GM12873 (cell line): ENCODE measurements around the gene APOC4.

ENCODE experiments used
- CTCF ChIP-seq: IDR thresholded peaks from 2 replicates; pipeline ENCODE4 v1.5.1; 2012; ENCODE audit warnings: low read depth, mild to moderate bottlenecking, moderate library complexity, low read length, control low read depth; ENCODE audit not compliant: insufficient read depth; ENCODE audit errors: missing control alignments

Gene APOC4

GRCh38 chr19:44958090-44958489 lies 16.1 kb downstream of the APOC4 start:
- no peak for TF ChIP-seq CTCF

GRCh38 chr19:44959691-44960090 lies 17.7 kb downstream of the APOC4 start:
- no peak for TF ChIP-seq CTCF

- no peak for TF ChIP-seq CTCF
Measured at GRCh38 chr19:44960906-44961728, 19.1 kb downstream of the APOC4 start.

GRCh38 chr19:44961821-44962220 lies 19.8 kb downstream of the APOC4 start:
- no peak for TF ChIP-seq CTCF

- TF ChIP-seq CTCF = no peak
Measured at GRCh38 chr19:44968118-44968517, 26.1 kb downstream of the APOC4 start.

GRCh38 chr19:44968670-44969069 lies 26.6 kb downstream of the APOC4 start:
- no peak for TF ChIP-seq CTCF

GRCh38 chr19:44969437-44969836 lies 27.4 kb downstream of the APOC4 start:
- TF ChIP-seq CTCF = no peak

- no peak for TF ChIP-seq CTCF
Measured at GRCh38 chr19:44972802-44973201, 30.8 kb downstream of the APOC4 start.
